ENCODE data around the gene TSPAN18.

The TSPAN18 gene

GRCh38 chr11:44899959-44900358 is 173.2 kb downstream of the TSPAN18 start:
- H3K79me2 ChIP-seq (ENCODE audit: insufficient read depth, low read length), result no peaks in the 10 kb centered on the region
- no peak overlapping the region for H3K4me3 ChIP-seq (ENCODE audit: low read length, poor library complexity, severe bottlenecking)
- H2AFZ ChIP-seq (ENCODE audit: low read length), result peak overlapping the region; percentile 9; the same call in 1 of the 2 replicates
- H4K20me1 ChIP-seq (ENCODE audit: insufficient read depth, low read length, poor library complexity, severe bottlenecking), result no peaks in the 10 kb centered on the region
- no peaks in the 10 kb centered on the region for H3K9me3 ChIP-seq (ENCODE audit: insufficient read depth, low read depth, low read length)
- no peaks in the 10 kb centered on the region for H3K9me2 ChIP-seq (replicated peaks; ENCODE audit: low read depth, low read length)
- no peaks in the 10 kb centered on the region for H3F3A ChIP-seq (ENCODE audit: low read depth)
- no peak for TF ChIP-seq CTCF (conservative IDR thresholded peaks at IDR 0.05; ENCODE audit: low read length)
- TF ChIP-seq EZH2phosphoT487 (IDR thresholded peaks at IDR 0.05; ENCODE audit: borderline replicate concordance), result no peak
- no peaks in the 10 kb centered on the region for H3K4me1 ChIP-seq (ENCODE audit: insufficient read depth, low read length, poor library complexity, severe bottlenecking)
- H3K4me2 ChIP-seq (ENCODE audit: low read depth, low read length, poor library complexity, severe bottlenecking), result no peak overlapping the region
- H3K9ac ChIP-seq (ENCODE audit: low read depth, low read length, poor library complexity, severe bottlenecking), result no peak overlapping the region
- no peaks in the 10 kb centered on the region for H3K36me3 ChIP-seq (ENCODE audit: insufficient read depth, low read length)
- H3K27me3 ChIP-seq (ENCODE audit: insufficient read depth, low read length, poor library complexity, severe bottlenecking), result no peaks in the 10 kb centered on the region

GRCh38 chr11:44901120-44901633 is 174.4 kb downstream of the TSPAN18 start:
- Histone ChIP-seq H3K9me3 (ENCODE audit: insufficient read depth, low read depth, low read length) (no peaks in the 10 kb centered on the region), H3K27me3 (ENCODE audit: insufficient read depth, low read length, poor library complexity, severe bottlenecking) (no peaks in the 10 kb centered on the region), H3K9me2 (replicated peaks; ENCODE audit: low read depth, low read length) (no peaks in the 10 kb centered on the region), H3K4me1 (ENCODE audit: insufficient read depth, low read length, poor library complexity, severe bottlenecking) (no peaks in the 10 kb centered on the region), H2AFZ (ENCODE audit: low read length) (no peak overlapping the region), H3K9ac (ENCODE audit: low read depth, low read length, poor library complexity, severe bottlenecking) (no peak overlapping the region), H3K4me2 (ENCODE audit: low read depth, low read length, poor library complexity, severe bottlenecking) (no peak overlapping the region), H3K36me3 (ENCODE audit: insufficient read depth, low read length) (no peaks in the 10 kb centered on the region), H3K4me3 (ENCODE audit: low read length, poor library complexity, severe bottlenecking) (no peak overlapping the region), H4K20me1 (ENCODE audit: insufficient read depth, low read length, poor library complexity, severe bottlenecking) (no peaks in the 10 kb centered on the region), H3K79me2 (ENCODE audit: insufficient read depth, low read length) (no peaks in the 10 kb centered on the region), H3F3A (ENCODE audit: low read depth) (no peaks in the 10 kb centered on the region)
- TF ChIP-seq CTCF (conservative IDR thresholded peaks at IDR 0.05; ENCODE audit: low read length) (no peak), EZH2phosphoT487 (IDR thresholded peaks at IDR 0.05; ENCODE audit: borderline replicate concordance) (no peak)

GRCh38 chr11:44901786-44902185 is 175.0 kb downstream of the TSPAN18 start:
- no peaks in the 10 kb centered on the region for H3K9me3 ChIP-seq (ENCODE audit: insufficient read depth, low read depth, low read length)
- no peak overlapping the region for H3K4me2 ChIP-seq (ENCODE audit: low read depth, low read length, poor library complexity, severe bottlenecking)
- no peak overlapping the region for H2AFZ ChIP-seq (ENCODE audit: low read length)
- H3K9ac ChIP-seq (ENCODE audit: low read depth, low read length, poor library complexity, severe bottlenecking), result no peak overlapping the region
- H3K4me3 ChIP-seq (ENCODE audit: low read length, poor library complexity, severe bottlenecking), result no peak overlapping the region
- no peaks in the 10 kb centered on the region for H3K9me2 ChIP-seq (replicated peaks; ENCODE audit: low read depth, low read length)
- no peaks in the 10 kb centered on the region for H3K79me2 ChIP-seq (ENCODE audit: insufficient read depth, low read length)
- H4K20me1 ChIP-seq (ENCODE audit: insufficient read depth, low read length, poor library complexity, severe bottlenecking), result no peaks in the 10 kb centered on the region
- TF ChIP-seq EZH2phosphoT487 (IDR thresholded peaks at IDR 0.05; ENCODE audit: borderline replicate concordance), result no peak
- TF ChIP-seq CTCF (conservative IDR thresholded peaks at IDR 0.05; ENCODE audit: low read length), result no peak
- H3F3A ChIP-seq (ENCODE audit: low read depth), result no peaks in the 10 kb centered on the region
- H3K27me3 ChIP-seq (ENCODE audit: insufficient read depth, low read length, poor library complexity, severe bottlenecking), result no peaks in the 10 kb centered on the region
- H3K36me3 ChIP-seq (ENCODE audit: insufficient read depth, low read length), result no peaks in the 10 kb centered on the region
- no peaks in the 10 kb centered on the region for H3K4me1 ChIP-seq (ENCODE audit: insufficient read depth, low read length, poor library complexity, severe bottlenecking)
